A549 treated with CpdA at 1 μM for 4 hours (cell line): ENCODE measurements around the gene CDYL2. TPM values are rescaled to one million over a fixed set of nuclear protein-coding genes. Genes with fewer than 3 reads are reported as not detected.

Experiments
- total RNA-seq: library from RNA; stranded (reverse); fragments of 200-300 nt; extraction: Qiagen RNA extraction; gene quantifications from 5 replicates; pipeline ENCODE4 v1.2.3, GENCODE V29; 2022; ENCODE audit warnings: low read depth

Gene CDYL2, protein sequence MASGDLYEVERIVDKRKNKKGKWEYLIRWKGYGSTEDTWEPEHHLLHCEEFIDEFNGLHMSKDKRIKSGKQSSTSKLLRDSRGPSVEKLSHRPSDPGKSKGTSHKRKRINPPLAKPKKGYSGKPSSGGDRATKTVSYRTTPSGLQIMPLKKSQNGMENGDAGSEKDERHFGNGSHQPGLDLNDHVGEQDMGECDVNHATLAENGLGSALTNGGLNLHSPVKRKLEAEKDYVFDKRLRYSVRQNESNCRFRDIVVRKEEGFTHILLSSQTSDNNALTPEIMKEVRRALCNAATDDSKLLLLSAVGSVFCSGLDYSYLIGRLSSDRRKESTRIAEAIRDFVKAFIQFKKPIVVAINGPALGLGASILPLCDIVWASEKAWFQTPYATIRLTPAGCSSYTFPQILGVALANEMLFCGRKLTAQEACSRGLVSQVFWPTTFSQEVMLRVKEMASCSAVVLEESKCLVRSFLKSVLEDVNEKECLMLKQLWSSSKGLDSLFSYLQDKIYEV
- 0.28 to 0.70 TPM (median 0.46 TPM) in 5 replicates for total RNA-seq

GRCh38 chr16:80804526-80805383 is at the start of gene CDYL2:
Gene CDYL2, minus strand, starts transcription at chr16:80804598. Its CDS starts 425 bp downstream, at chr16:80804173.

Other genes with a start within 250 kb of the CDYL2 start
- gene CMC2, start 202.3 kb upstream of the CDYL2 start, total RNA-seq: 126 to 135 TPM (median 129 TPM) in 5 replicates
- 66.6 to 128 TPM (median 67.7 TPM) in 5 replicates for gene CENPN, start 202.6 kb upstream of the CDYL2 start, total RNA-seq
- 30.0 to 37.0 TPM (median 34.2 TPM) in 5 replicates for gene ATMIN, start 231.2 kb upstream of the CDYL2 start, total RNA-seq